DMS 273 treated with DMSO at 0.1 percent for 48 hours (cell line): ENCODE data around the gene CANT1.
"Not testable (repeated sequence)": the region's sequence is repeated elsewhere in the genome, so short reads cannot be mapped to it uniquely, and the experiment has no call there.

ENCODE experiments used
- DNase-seq: peaks from one replicate; lab custom pipeline; 2025; lab: John Stamatoyannopoulos, UW

CANT1 gene

GRCh38 chr17:79027274-79027924 is 17.8 kb upstream of the CANT1 start:
- no peak for DNase-seq

- no peak for DNase-seq
These were observed 17.1 kb upstream of the CANT1 start for GRCh38 chr17:79026376-79027273.

- no peak for DNase-seq
These were observed 15.6 kb upstream of the CANT1 start for GRCh38 chr17:79024901-79025737.

- no peak for DNase-seq
These were observed 14.6 kb upstream of the CANT1 start, which contains the start of gene C1QTNF1 for GRCh38 chr17:79023886-79024771. TSS of gene C1QTNF1 (plus strand) at chr17:79024169. CDS start at chr17:79043969, 19,800 bp downstream.

GRCh38 chr17:79023180-79023705 is 13.7 kb upstream of the CANT1 start:
- no peak for DNase-seq

- no peak for DNase-seq
These were observed 13.0 kb upstream of the CANT1 start for GRCh38 chr17:79022507-79022991.

GRCh38 chr17:79021929-79022328 is 12.4 kb upstream of the CANT1 start:
- not testable (repeated sequence) for DNase-seq

- DNase-seq: no peak
These were observed 11.2 kb upstream of the CANT1 start for GRCh38 chr17:79020631-79021301.

- no peak for DNase-seq
These were observed 10.3 kb upstream of the CANT1 start for GRCh38 chr17:79019632-79020584.

- DNase-seq: no peak
These were observed 9.7 kb upstream of the CANT1 start for GRCh38 chr17:79019261-79019631.

GRCh38 chr17:79018370-79018695 is 8.8 kb upstream of the CANT1 start:
- no peak for DNase-seq

GRCh38 chr17:79017546-79018369 is 8.2 kb upstream of the CANT1 start:
- no peak for DNase-seq

GRCh38 chr17:79014158-79014758 is 4.7 kb upstream of the CANT1 start:
- DNase-seq: no peak

GRCh38 chr17:79012563-79013134 is 3.1 kb upstream of the CANT1 start:
- no peak for DNase-seq

- DNase-seq: no peak
These were observed 2.0 kb upstream of the CANT1 start for GRCh38 chr17:79011451-79012147.

GRCh38 chr17:79010304-79010646 is 711 bp upstream of the CANT1 start:
- no peak for DNase-seq
